Neural cell (in vitro differentiated cells): ENCODE data around the gene BSN. TPM values are rescaled to one million over a fixed set of nuclear protein-coding genes. Genes with fewer than 3 reads are reported as not detected.

Experiments
- H2AFZ ChIP-seq: fragments of 200-600, 300-800 bp; sonication (generic), shearing (Covaris generic); 2 replicates; pipeline ENCODE4 v1.6.0; 2014; ENCODE audit warnings: low read depth, mild to moderate bottlenecking, antibody characterized with exemption, low read length, moderate library complexity
- H3F3A ChIP-seq: fragments of 200-600 bp; shearing (Covaris generic); 2 replicates; pipeline ENCODE4 v1.6.1; 2016; ENCODE audit warnings: mild to moderate bottlenecking, moderate library complexity, mixed read lengths, antibody characterized with exemption, low read length; ENCODE audit not compliant: insufficient read depth, poor library complexity, severe bottlenecking
- H3K27ac ChIP-seq: fragments of 200-600, 300-800 bp; sonication (generic), shearing (Covaris generic); 2 replicates; pipeline ENCODE4 v1.5.1; 2014; ENCODE audit warnings: mild to moderate bottlenecking, low read length, moderate library complexity
- H3K27me3 ChIP-seq: fragments of 300-800, 200-600 bp; sonication (generic), shearing (Covaris generic); 2 replicates; pipeline ENCODE4 v1.6.0; 2014; ENCODE audit warnings: mild to moderate bottlenecking, low read depth, low read length, moderate library complexity; ENCODE audit not compliant: insufficient read depth
- H3K36me3 ChIP-seq: fragments of 300-800, 200-600 bp; sonication (generic), shearing (Covaris generic); 2 replicates; pipeline ENCODE4 v1.5.1; 2014; ENCODE audit warnings: mild to moderate bottlenecking, antibody characterized with exemption, low read length, moderate library complexity; ENCODE audit not compliant: insufficient read depth
- H3K4me2 ChIP-seq: fragments of 300-800, 200-600 bp; sonication (generic), shearing (Covaris generic); 2 replicates; pipeline ENCODE4 v1.6.0; 2014; ENCODE audit warnings: mild to moderate bottlenecking, low read length
- H3K4me3 ChIP-seq: fragments of 300-800, 200-600 bp; sonication (generic), shearing (Covaris generic); 2 replicates; pipeline ENCODE4 v1.5.1; 2014; ENCODE audit warnings: mild to moderate bottlenecking, low read length, moderate library complexity
- H3K79me2 ChIP-seq: fragments of 200-600 bp; shearing (Covaris generic); replicated peaks from 2 replicates; pipeline ENCODE4 v1.6.0; 2014; ENCODE audit warnings: mild to moderate bottlenecking, low read length, moderate library complexity; ENCODE audit not compliant: insufficient read depth
- H3K9ac ChIP-seq: fragments of 300-800, 200-600 bp; sonication (generic), shearing (Covaris generic); 2 replicates; pipeline ENCODE4 v1.6.1; 2016; ENCODE audit warnings: mild to moderate bottlenecking, low read length, mixed read lengths
- H3K9me2 ChIP-seq: fragments of 200-600 bp; shearing (Covaris generic); 2 replicates; pipeline ENCODE4 v1.6.1; 2016; ENCODE audit warnings: mild to moderate bottlenecking, low read length, mixed read lengths; ENCODE audit not compliant: insufficient read depth
- H3K9me3 ChIP-seq: fragments of 200-600, 300-800 bp; sonication (generic), shearing (Covaris generic); 2 replicates; pipeline ENCODE4 v1.6.1; 2016; ENCODE audit warnings: mild to moderate bottlenecking, mixed run types, low read length, moderate library complexity, mixed read lengths
- H4K20me1 ChIP-seq: fragments of 200-600 bp; shearing (Covaris generic); 2 replicates; pipeline ENCODE4 v1.6.1; 2016; ENCODE audit warnings: mild to moderate bottlenecking, mixed run types; ENCODE audit not compliant: insufficient read depth
- EP300 ChIP-seq: fragments of 450-650 bp; conservative IDR thresholded peaks from 2 replicates; pipeline ENCODE4 v1.6.1; 2014; ENCODE audit warnings: antibody characterized with exemption, mild to moderate bottlenecking, moderate library complexity; ENCODE audit not compliant: poor library complexity, severe bottlenecking
- EZH2 ChIP-seq: fragments of 200-600, 300-800 bp; shearing (Covaris generic), sonication (generic); IDR thresholded peaks from 2 replicates; pipeline ENCODE4 v1.6.1; 2014; ENCODE audit warnings: antibody characterized with exemption, low read length, borderline replicate concordance, mild to moderate bottlenecking; ENCODE audit not compliant: insufficient read depth, poor library complexity, severe bottlenecking
- MXI1 ChIP-seq: fragments of 450-650 bp; conservative IDR thresholded peaks from 2 replicates; pipeline ENCODE4 v1.6.1; 2014; ENCODE audit warnings: antibody characterized with exemption, mild to moderate bottlenecking; ENCODE audit not compliant: poor library complexity, severe bottlenecking
- POLR2AphosphoS5 ChIP-seq: IDR thresholded peaks from 2 replicates; pipeline ENCODE4 v1.6.1; 2012
- RAD21 ChIP-seq: fragments of 450-650 bp; conservative IDR thresholded peaks from 2 replicates; pipeline ENCODE4 v1.6.1; 2014; ENCODE audit warnings: antibody characterized with exemption, mild to moderate bottlenecking, moderate library complexity
- SMC3 ChIP-seq: fragments of 450-650 bp; conservative IDR thresholded peaks from 2 replicates; pipeline ENCODE4 v1.6.1; 2014; ENCODE audit warnings: antibody characterized with exemption, mild to moderate bottlenecking, moderate library complexity; ENCODE audit not compliant: poor library complexity
- TAF1 ChIP-seq: IDR thresholded peaks from 2 replicates; pipeline ENCODE4 v1.6.1; 2012; ENCODE audit warnings: low read depth
- polyA plus RNA-seq: library from polyadenylated mRNA; depleted of rRNA; stranded (reverse); fragments of >200 nt; gene quantifications from 2 replicates; pipeline ENCODE4 v1.2.3, GENCODE V29; 2014
- TF ChIP-seq, protein P1 (sequence below): IDR thresholded peaks from 2 replicates; pipeline ENCODE4 v1.6.1; 2012; ENCODE audit warnings: borderline replicate concordance
- TF ChIP-seq, protein P2 (sequence below): fragments of 450-650 bp; IDR thresholded peaks from 2 replicates; pipeline ENCODE4 v1.5.1; 2014; ENCODE audit warnings: antibody characterized with exemption, mild to moderate bottlenecking, moderate library complexity; ENCODE audit not compliant: poor library complexity, severe bottlenecking

Gene BSN
- polyA plus RNA-seq, 1 donor from 2014 or later, result 2.0 TPM

DNA sequence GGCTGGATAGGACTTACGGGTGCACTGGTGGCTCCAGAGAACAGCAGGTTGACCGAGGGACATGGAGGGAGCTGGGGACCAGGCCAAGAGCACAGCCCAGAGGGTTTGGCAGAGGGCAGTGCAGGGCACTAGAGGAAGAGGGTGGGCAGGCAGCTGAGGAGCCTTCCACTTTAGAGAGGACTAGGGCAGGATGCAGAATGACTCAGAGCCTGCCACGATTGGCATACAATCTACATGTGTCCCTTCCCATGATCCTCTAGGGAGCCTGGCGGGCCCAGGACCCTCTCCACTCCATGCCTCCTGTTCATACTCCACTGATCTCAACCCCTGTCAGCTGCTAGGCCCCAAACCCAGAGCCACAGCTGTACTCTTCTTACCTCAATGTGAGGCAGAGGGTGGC is 105.5 kb downstream of the BSN start:
- no peaks in the 10 kb centered on the region for H4K20me1 ChIP-seq
- H3F3A ChIP-seq, result no peaks in the 10 kb centered on the region
- H3K27me3 ChIP-seq, result no peaks in the 10 kb centered on the region
- H3K79me2 ChIP-seq, result no peaks in the 10 kb centered on the region
- no peak overlapping the region for H3K4me3 ChIP-seq
- no peak overlapping the region for H3K9ac ChIP-seq
- TF ChIP-seq EP300 (no peak), POLR2AphosphoS5 (no peak)
- H3K27ac ChIP-seq, result no peak overlapping the region
- no peak overlapping the region for H3K4me2 ChIP-seq
- H3K36me3 ChIP-seq, result no peaks in the 10 kb centered on the region
- H3K9me3 ChIP-seq, result no peaks in the 10 kb centered on the region
- H3K9me2 ChIP-seq, result no peaks in the 10 kb centered on the region
- H2AFZ ChIP-seq, result no peak overlapping the region

DNA sequence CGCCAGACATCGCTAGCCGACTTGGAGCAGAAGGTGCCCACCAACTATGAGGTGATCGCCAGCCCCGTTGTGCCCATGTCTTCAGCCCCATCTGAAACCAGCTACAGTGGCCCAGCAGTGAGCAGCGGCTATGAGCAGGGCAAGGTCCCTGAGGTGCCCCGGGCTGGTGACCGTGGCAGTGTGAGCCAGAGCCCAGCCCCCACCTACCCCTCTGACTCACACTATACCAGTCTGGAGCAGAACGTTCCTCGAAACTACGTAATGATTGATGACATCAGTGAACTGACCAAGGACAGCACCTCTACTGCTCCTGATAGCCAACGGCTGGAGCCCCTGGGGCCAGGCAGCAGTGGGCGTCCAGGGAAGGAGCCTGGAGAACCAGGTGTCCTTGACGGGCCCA is 107.0 kb downstream of the BSN start:
- TF ChIP-seq EZH2 (no peak), SMC3 (no peak), EP300 (no peak), POLR2AphosphoS5 (no peak)
- TF ChIP-seq, protein P1, sequence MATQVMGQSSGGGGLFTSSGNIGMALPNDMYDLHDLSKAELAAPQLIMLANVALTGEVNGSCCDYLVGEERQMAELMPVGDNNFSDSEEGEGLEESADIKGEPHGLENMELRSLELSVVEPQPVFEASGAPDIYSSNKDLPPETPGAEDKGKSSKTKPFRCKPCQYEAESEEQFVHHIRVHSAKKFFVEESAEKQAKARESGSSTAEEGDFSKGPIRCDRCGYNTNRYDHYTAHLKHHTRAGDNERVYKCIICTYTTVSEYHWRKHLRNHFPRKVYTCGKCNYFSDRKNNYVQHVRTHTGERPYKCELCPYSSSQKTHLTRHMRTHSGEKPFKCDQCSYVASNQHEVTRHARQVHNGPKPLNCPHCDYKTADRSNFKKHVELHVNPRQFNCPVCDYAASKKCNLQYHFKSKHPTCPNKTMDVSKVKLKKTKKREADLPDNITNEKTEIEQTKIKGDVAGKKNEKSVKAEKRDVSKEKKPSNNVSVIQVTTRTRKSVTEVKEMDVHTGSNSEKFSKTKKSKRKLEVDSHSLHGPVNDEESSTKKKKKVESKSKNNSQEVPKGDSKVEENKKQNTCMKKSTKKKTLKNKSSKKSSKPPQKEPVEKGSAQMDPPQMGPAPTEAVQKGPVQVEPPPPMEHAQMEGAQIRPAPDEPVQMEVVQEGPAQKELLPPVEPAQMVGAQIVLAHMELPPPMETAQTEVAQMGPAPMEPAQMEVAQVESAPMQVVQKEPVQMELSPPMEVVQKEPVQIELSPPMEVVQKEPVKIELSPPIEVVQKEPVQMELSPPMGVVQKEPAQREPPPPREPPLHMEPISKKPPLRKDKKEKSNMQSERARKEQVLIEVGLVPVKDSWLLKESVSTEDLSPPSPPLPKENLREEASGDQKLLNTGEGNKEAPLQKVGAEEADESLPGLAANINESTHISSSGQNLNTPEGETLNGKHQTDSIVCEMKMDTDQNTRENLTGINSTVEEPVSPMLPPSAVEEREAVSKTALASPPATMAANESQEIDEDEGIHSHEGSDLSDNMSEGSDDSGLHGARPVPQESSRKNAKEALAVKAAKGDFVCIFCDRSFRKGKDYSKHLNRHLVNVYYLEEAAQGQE, result no peak
- no peak overlapping the region for H3K4me2 ChIP-seq
- no peaks in the 10 kb centered on the region for H3K9me3 ChIP-seq
- H3K36me3 ChIP-seq, result no peaks in the 10 kb centered on the region
- no peaks in the 10 kb centered on the region for H3F3A ChIP-seq
- H4K20me1 ChIP-seq, result no peaks in the 10 kb centered on the region
- H3K9ac ChIP-seq, result no peak overlapping the region
- no peaks in the 10 kb centered on the region for H3K79me2 ChIP-seq
- no peak overlapping the region for H3K4me3 ChIP-seq
- no peaks in the 10 kb centered on the region for H3K27me3 ChIP-seq
- no peak overlapping the region for H3K27ac ChIP-seq
- no peaks in the 10 kb centered on the region for H3K9me2 ChIP-seq
- H2AFZ ChIP-seq, result no peak overlapping the region

DNA sequence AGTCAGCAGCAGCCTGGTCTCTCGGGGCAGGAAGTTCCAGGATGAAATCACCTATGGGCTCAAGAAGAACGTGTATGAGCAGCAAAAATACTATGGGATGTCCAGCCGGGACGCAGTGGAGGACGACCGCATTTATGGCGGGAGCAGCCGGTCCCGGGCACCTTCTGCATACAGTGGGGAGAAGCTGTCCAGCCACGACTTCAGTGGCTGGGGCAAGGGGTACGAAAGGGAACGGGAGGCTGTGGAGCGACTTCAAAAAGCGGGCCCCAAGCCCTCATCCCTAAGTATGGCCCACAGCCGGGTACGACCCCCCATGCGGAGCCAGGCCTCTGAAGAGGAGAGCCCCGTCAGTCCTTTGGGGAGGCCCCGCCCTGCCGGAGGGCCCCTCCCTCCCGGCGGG is 107.7 kb downstream of the BSN start:
- Histone ChIP-seq H4K20me1 (no peaks in the 10 kb centered on the region), H3K4me3 (no peak overlapping the region), H3F3A (no peaks in the 10 kb centered on the region), H3K9me2 (no peaks in the 10 kb centered on the region), H3K36me3 (no peaks in the 10 kb centered on the region), H3K9me3 (no peaks in the 10 kb centered on the region), H3K27ac (no peak overlapping the region), H3K9ac (no peak overlapping the region), H3K79me2 (no peaks in the 10 kb centered on the region), H2AFZ (no peak overlapping the region), H3K27me3 (no peaks in the 10 kb centered on the region), H3K4me2 (no peak overlapping the region)
- TF ChIP-seq RAD21 (no peak), EP300 (no peak), SMC3 (no peak), EZH2 (no peak), MXI1 (no peak), POLR2AphosphoS5 (no peak), TAF1 (no peak)
- TF ChIP-seq, protein P1, result no peak
- TF ChIP-seq, protein P2, sequence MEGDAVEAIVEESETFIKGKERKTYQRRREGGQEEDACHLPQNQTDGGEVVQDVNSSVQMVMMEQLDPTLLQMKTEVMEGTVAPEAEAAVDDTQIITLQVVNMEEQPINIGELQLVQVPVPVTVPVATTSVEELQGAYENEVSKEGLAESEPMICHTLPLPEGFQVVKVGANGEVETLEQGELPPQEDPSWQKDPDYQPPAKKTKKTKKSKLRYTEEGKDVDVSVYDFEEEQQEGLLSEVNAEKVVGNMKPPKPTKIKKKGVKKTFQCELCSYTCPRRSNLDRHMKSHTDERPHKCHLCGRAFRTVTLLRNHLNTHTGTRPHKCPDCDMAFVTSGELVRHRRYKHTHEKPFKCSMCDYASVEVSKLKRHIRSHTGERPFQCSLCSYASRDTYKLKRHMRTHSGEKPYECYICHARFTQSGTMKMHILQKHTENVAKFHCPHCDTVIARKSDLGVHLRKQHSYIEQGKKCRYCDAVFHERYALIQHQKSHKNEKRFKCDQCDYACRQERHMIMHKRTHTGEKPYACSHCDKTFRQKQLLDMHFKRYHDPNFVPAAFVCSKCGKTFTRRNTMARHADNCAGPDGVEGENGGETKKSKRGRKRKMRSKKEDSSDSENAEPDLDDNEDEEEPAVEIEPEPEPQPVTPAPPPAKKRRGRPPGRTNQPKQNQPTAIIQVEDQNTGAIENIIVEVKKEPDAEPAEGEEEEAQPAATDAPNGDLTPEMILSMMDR, result no peak
